GM21390 (cell line): ENCODE data around the gene TRAF3.
"Not testable (repeated sequence)": the region's sequence is repeated elsewhere in the genome, so short reads cannot be mapped to it uniquely, and the experiment has no call there.

Experiments
- ATAC-seq: cut with Tn5 transposase; IDR thresholded peaks from one replicate; pipeline ENCODE4 v1.9.1; 2021; ENCODE audit not compliant: unreplicated experiment

The TRAF3 gene

DNA sequence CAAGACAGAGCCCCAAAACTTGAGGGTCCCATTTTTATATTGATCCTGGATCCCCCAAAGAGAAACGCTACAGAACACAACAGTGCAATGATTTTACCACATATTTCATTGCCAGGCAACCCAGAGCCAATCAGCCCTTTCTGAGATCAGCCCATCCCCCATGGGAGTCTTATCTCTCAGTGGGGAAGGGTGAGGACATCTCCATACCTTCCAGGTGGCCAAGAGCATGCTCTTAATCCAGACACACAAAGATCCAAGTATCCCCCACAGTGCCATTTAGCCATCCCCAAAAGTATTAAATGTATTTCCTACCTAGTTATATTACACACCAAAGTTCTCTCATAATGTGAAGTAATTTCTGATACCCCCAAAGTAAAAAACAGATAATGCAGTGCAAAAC is 82.7 kb downstream of the TRAF3 start:
- no peak for ATAC-seq

DNA sequence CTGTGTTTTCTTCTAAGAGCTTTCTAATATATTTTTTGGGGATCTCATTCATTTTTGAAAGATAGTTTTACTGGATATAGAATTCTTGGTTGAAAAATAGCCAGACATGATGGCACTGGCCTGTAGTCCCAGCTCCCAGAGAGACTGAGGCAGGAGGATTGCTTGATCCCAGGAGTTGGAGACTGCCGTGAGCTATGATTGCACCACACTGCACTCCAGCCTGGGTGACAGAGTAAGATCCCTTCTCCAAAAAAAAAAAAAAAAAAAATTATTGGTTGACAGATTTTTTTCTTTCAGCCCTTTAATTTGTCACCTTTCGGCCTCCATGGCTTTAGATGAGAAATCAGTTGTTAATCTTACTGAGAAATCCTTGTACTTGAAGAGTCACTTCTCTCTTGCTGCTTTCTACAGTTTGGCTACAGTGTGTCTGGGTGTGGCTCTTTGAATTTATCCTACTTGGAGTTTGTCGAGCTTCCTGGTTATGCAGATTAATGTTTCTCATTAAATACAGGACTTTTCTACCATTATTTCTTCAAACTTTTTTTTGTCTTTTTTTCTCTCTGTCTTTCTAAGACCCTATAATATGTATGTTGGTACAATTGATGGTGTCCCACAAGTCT is 85.0 kb downstream of the TRAF3 start:
- ATAC-seq, result no peak

DNA sequence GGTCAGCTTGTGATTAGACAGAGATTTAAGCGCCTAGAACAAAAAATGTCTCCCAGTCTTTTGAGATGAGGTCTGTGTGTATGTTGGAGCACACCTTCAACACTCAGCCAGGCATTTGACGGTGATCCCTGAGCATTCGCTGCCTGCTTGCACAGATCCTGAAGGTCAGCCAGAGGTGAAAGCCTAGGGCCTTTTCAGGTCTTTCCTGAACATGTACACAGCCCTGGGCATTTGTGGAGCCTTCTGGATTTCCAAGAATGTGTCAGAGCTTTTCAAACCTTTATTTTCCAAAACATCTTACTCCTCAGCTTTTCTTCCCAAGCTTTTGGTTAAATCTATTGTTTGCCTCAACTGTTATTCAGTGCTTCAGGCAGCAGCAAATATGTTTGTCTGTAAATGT is 86.1 kb downstream of the TRAF3 start:
- ATAC-seq, result no peak

DNA sequence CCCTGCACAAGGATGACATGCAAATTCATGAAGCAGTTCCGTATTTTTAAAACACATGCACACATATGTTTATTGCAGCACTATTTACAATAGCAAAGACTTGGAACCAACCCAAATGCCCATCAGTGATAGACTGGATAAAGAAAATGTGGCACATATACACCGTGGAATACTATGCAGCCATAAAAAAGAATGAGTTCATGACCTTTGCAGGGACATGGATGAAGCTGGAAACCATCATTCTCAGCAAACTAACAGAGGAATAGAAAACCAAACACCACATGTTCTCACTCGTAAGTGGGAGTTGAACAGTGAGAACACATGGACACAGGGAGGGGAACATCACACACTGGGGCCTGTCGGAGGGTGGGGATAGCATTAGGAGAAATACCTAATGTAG is 88.7 kb downstream of the TRAF3 start:
- not testable (repeated sequence) for ATAC-seq

DNA sequence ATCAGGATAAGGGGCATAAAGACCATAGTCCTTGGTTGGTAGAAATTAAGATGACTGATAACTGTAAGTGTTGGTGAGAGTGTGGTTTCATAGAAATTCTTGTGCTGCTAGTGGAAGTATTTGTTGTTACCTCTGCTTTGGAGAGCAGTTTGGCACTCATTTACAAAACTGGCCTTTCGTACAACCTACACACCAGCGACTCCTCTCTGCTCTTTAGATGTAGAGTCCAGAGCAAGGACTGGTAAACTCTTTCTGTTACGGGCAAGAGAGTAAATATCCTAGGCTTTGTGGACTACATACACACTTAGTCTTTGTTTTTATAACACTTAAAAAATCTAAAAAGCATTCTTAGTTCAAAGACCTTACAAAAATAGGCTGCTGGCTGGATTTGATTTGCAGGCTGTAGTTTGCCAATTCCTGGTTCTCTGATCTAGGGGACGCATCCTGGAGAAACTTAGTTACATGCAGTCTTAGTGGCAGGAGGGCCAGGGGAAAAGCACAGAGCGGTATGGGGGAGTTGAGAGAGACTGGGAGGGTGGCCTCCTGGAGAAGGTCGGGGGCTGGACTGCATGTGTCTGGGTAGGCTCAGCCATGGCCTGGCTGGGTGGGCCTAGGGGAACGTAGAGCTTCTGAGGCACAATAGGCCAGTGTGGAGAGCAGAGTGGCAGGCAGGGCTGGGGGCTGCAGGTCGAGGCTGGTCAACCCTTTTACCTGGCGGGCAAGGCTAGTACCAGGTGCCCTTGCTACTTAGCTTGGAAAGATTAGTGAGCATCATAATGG is 89.9 kb downstream of the TRAF3 start:
- no peak for ATAC-seq

DNA sequence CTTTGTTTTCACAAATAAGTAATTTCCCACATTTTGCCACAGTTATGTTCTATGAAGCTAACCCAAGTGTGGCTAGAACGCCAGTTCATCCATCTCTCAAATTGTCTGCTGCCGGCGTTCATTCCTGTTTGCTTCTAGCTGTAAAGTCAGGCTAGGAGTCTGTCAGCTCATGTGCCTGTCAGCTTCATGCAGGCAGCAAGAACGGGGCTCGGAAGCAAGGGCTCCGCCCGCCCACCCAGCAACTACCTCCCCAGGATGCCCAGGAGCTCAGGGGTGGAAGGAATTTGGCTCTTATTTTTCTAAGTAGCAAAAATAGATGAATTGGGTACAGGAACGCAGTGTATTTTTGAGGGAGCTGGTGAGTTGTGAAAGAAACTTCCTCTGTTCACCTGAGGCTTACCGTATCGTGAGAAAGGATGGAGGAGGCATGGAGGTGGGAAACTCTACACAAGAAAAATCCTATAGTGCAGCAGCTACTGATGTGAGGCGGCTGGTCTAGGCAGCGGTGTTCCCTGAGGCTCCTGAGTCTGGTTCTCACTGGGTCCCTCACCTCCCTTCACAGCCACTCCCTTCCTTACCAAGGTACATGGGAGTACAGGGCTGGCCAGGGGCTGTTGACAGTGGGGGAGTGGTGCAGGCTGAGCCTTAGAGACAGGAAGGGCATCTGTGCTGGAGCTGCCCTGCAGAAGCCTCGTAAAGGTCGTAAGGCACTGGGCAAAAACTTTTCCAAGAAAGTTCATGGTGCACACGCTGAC is 90.8 kb downstream of the TRAF3 start:
- no peak for ATAC-seq

DNA sequence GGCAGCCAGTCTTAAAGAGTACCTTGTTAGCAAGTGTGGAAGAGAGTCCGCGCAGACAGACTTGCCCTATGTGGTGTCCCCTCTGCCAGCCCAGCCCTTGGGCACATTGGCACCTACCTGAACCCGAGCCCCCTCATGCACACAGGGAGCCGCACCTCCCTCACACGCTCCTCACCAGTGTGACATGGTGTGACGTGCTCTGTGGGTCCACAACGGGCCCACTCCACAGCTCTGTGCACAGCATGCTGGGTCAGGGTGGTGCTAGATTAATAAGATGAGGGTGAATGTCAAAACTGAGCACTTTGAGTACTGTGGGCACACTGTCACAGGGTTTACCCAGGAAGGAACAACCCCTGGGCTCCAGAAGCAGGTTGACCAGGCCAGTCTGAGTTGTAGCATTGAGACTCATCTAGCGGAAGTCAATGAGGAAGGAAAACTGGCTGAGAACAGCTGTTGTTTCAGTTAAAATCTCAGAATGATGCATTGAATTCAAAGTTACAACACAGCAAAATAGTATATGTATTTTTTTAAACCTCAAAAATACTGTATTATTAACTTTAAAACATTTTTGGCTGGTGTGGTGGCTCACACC is 91.8 kb downstream of the TRAF3 start:
- no peak for ATAC-seq

DNA sequence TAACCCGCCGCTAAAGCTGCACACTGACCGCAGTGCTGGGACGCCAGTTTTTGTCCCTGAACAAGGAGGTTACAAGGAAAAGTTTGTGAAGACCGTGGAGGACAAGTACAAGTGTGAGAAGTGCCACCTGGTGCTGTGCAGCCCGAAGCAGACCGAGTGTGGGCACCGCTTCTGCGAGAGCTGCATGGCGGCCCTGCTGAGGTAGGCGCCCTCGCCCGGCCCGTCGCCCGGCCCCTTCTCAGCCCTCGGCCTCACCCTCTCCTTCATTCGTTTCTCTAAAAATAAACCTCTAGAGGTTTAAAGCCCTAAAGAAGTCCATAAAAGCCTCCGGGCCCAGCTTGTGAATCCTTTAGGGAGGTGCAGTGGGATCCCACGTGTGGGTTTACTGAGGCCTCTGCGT is 93.0 kb downstream of the TRAF3 start:
- ATAC-seq, result no peak

DNA sequence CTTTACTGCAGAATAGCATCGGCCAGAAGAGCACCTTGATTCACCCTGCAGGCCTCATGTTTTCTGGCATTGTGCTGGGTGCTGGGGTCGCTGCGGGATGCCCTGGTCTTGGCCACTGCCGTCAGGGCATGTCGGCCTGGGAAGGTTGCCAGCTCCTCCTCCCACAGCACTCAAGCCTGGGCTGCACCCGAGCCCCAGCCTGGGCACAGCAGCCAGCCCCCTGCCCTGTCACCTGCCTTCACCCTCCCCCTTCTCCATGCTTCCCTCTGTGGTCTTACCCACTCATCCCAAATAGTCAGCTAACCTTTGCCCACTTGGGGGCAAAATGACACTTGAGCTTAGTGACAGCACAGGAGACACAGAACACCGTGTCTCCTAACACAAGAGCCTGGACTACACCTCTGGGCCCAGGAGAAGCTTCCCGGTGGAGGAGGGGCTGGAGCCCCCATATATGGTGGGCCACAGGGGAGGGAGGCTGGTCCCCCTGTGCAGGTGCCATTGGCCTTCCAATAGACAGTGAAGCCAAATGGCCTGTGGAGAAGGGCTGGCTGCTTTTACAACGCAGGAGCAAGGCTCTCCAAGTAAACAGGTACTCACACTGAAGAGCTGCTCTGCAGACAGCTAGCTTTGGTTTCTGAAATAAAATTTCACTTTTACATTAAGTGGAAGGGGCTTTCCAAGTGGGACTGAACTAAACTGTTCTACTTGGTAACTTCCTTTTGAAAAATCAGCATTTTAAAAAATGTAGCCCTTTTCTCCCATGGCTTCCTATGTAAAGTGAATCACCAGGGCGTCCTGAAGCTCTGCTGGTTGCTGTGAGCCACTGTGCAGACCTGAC is 94.0 kb downstream of the TRAF3 start:
- no peak for ATAC-seq

DNA sequence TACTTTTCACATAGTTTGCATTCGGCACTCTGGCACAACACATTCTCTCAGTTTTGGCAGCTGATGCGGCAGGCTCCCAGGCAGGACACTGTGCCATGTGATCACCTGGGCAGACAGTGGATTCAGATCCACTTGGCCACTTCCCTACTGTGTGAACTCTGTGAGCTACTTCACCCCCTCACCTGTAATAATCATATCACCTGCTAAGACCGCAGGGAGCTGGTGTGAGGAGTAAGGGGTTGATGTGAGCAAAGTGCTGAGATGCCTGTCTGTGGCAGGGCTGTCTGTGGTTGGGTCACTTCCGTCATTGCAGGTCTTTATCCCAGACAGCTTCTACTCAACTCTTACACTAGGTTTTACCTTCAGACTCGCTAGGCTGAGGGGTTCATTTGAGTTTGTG is 94.8 kb downstream of the TRAF3 start:
- ATAC-seq, result no peak

DNA sequence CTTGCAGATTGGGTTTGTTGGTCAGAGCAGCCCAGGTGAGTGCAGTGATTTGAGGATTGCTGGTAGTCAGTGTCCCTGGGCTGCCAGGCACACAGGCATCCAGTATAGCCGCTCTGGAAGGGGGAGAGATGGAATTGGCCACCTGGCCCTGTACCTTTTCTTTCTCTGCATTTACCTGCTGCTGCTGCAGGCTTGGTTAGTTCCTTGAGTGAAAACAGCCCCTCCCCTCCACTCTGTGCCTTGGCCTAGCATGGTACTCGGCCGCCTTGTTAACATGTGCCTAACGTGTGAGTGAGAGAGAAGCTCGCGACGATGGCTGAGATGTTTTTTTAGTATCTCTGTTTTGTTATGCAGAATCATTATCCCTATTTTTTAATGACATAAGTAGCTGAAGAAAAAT is 95.9 kb downstream of the TRAF3 start:
- no peak for ATAC-seq

DNA sequence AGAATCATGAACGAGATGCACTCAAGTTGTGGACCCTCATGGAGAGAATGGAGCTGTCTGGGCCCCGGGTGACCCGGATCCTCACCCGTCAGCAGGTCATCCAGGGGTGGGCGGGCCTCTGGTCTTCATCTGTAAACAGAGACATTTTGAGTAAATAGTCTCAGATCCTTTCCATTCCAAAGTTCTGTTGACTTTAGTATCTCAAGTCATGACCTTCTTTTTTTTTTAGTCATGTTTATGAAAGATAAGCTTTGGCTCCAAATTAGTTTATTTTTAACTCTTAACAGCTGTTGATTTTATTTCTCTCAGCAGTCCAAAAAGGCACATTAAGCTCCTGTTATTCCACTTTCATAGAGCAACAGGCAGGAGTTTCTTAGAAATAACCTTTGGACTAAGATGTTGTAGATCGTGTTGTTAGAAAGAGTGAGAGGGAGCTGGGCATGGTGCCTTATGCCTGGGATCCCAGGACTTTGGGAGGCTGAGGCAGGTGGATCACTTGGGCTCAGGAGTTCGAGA is 96.4 kb downstream of the TRAF3 start:
- ATAC-seq, result no peak

DNA sequence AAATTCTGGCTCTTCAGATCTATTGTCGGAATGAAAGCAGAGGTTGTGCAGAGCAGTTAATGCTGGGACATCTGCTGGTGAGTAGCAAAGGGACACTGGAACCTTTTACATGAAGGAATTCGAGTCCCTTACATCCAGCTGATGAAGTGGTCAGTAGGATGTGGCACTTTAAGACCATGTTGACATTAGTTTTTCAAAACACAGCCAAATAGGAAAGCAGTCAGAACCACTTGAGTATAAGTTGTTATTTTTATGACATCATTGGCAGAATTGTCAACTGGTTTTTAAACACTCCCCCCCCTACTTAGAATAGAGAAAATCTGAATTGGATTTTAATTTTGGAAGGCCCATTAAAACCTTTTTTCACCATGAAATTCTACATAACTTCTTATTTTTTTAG is 98.4 kb downstream of the TRAF3 start:
- no peak for ATAC-seq

DNA sequence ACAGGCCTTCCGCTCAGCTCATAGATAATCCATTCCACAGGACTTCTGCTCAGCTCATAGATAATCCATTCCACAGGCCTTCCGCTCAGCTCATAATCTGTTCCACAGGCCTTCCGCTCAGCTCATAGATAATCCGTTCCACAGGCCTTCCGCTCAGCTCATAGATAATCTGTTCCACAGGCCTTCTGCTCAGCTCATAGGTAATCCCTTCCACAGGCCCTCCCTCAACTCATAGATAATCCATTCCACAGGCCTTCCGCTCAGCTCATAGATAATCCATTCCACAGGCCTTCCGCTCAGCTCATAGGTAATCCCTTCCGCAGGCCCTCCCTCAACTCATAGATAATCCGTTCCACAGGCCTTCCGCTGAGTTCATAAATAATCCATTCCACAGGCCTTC is 100.3 kb downstream of the TRAF3 start:
- not testable (repeated sequence) for ATAC-seq

DNA sequence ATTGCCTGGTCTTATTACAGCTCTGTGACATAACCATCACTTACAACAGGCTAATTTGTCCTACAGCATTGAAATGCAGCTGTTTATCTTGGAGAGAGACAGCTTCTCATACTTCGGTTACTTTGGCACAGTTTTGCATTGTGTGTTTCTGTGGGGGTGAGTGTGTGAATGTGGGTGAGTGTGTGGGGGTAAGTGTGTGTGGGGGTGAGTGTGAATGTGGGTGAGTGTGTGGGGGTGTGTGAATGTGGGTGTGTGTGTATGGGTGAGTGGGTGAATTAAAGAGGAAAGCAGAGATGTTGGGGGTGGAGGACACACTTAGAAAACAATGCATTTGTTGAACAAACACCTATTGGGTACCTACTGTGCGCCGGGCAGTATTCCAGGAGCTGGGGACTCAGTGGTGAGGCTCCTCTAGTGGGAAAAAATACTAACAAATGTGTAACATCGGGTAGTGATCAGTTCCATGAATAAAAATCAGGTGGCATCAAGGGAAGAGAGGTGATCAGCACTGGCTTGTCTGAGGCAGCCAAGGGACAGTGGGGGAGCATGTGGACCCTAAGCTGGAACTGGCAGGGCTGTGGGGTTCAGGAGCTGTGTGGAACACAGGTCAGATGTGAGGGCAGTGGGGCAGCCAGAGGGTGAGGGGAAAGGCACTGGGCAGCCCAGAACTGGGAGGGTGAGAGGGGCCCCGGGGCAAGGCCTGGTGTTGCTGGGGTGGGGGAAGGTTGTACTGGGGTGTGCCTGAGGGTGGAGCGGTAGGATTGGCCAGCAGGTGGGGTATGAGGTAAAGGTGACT is 101.1 kb downstream of the TRAF3 start:
- no peak for ATAC-seq

DNA sequence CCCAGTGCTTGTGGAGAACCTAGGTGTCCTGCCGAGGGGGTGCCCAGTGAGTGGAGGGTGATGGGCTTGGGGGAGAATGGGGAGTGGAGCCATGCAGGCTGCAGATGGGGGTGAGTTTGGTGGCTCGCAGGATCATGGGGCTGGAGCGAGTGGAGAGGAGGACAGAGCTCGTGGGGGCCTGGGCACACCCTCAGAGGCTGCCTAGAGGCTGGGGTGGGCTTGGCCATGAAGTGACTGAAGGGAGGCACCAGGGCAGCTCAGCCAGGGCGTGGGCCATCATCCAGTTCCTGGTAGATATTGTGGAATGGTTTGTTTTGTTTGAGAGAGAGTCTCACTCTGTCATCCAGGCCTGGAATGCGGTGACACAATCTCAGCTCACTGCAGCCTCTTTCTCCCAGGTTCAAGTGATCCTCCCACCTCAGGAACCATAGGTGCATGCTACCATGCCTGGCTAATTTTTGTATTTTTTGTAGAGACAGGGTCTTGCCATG is 101.8 kb downstream of the TRAF3 start:
- ATAC-seq, result no peak

DNA sequence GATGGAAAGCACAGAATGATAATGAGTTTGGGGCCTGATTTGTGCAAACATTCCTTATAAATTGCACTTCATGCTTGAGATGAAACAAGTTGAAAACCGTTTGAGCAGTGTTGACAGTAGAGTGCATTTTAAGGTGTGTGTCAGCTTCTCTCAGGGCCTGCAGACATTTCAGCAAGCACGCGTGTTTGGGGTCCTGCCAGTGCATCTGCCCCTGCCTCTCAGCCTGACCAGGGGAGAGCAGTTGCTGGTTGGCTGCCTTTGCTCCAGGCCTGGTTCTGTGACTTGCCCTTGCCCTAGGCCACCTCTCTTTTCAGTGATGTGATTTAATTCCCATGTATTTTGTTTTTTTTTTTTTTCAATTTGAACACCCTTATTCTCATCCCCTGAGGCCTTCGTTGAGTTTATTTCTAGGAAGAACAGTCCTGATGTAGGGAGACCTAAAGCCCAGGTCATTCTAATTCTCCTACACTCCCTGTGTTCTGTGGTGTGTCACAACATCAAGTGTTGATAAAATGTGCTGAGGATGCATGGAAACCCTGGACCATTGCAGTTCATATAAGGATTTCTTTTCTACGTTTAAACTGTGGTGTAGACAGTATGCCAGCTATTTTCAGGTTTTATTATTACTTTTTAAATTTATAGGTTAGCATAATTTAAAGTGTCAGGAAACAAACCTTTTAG is 105.1 kb downstream of the TRAF3 start:
- ATAC-seq, result no peak

DNA sequence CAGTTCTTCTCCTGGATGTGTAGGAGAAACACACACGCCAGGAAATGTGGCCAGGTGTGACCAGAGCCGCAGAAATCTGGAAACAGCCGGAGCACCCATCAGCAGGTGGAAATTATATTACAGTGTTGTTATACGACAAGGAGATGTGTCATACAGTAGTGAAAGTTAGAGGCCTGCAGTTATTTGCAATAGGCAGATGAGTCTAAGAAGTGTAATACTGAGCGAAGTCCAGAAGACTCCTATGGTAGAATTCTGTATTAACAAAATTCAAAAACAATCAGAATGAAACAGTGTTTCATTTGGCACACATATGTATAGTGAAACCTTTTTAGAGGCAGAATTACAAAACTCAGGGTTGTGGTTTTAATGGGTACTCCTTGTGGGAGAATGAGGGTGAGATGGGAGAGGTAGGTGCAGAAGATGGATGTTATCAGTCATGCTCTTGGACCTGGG is 105.9 kb downstream of the TRAF3 start:
- ATAC-seq, result no peak

DNA sequence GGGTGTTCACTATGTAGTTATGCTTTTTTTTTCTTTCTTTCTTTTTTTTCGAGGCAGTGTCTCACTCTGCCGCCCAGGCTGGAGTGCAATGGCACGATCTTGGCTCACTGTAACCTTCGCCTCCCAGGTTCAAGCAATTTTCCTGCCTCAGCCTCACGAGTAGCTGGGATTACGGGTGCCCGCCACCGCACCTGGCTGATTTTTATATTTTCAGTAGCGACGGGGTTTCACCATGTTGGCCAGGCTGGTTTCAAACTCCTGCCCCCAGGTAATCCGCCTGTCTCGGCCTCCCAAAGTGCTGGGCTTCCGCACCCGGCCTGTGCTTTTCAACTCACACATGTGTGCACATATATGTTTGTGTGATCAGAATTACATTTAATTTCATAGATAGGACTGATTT is 106.3 kb downstream of the TRAF3 start:
- ATAC-seq, result no peak
